ENCODE data around the gene ENOX1. TPM values are rescaled to one million over a fixed set of nuclear protein-coding genes. Genes with fewer than 3 reads are reported as not detected.

ENOX1 gene
- total RNA-seq, 1 experiment from 2014 or later: 1.5 TPM

- DNase-seq: no peak
- CTCF ChIA-PET: no interaction called here
- no TSS peak for BruUV-seq (replicated peaks)
Measured at GRCh38 chr13:43698009-43698408, 88.8 kb downstream of the ENOX1 start.

GRCh38 chr13:43697323-43697722 lies 89.4 kb downstream of the ENOX1 start:
- CTCF ChIA-PET: no interaction called here
- Mint-ChIP-seq H3K27me3 (ENCODE audit: unreplicated experiment) (no peaks in the 10 kb centered on the region), H3K9me3 (ENCODE audit: low read depth, unreplicated experiment) (no peaks in the 10 kb centered on the region), H3K27ac (ENCODE audit: unreplicated experiment) (no peak overlapping the region), H3K36me3 (ENCODE audit: insufficient read depth, unreplicated experiment) (peaks cover 5% of the 10 kb centered on the region), H3K4me1 (ENCODE audit: low read depth, unreplicated experiment) (no peaks in the 10 kb centered on the region), H3K4me3 (ENCODE audit: low read depth, unreplicated experiment) (no peak overlapping the region)
- intact Hi-C loops (cut with micrococcal nuclease; ENCODE audit: unreplicated experiment): no loop called here
- DNase-seq: no peak
- BruUV-seq (replicated peaks): no TSS peak
- TF ChIP-seq CTCF (IDR thresholded peaks at IDR 0.05; ENCODE audit: unreplicated experiment): no peak

More at GRCh38 chr13:43698009-43698408, 88.8 kb downstream of the ENOX1 start:
- Mint-ChIP-seq H3K36me3 (ENCODE audit: insufficient read depth, unreplicated experiment) (peaks cover 5% of the 10 kb centered on the region), H3K4me1 (ENCODE audit: low read depth, unreplicated experiment) (no peaks in the 10 kb centered on the region), H3K27ac (ENCODE audit: unreplicated experiment) (no peak overlapping the region), H3K27me3 (ENCODE audit: unreplicated experiment) (no peaks in the 10 kb centered on the region), H3K9me3 (ENCODE audit: low read depth, unreplicated experiment) (no peaks in the 10 kb centered on the region), H3K4me3 (ENCODE audit: low read depth, unreplicated experiment) (no peak overlapping the region)
- TF ChIP-seq CTCF (IDR thresholded peaks at IDR 0.05; ENCODE audit: unreplicated experiment): no peak
- intact Hi-C loops (cut with micrococcal nuclease; ENCODE audit: unreplicated experiment): no loop called here

- no TSS peak for BruUV-seq (replicated peaks)
- intact Hi-C loops (cut with micrococcal nuclease; ENCODE audit: unreplicated experiment): no loop called here
- no peaks in the 10 kb centered on the region for H3K9me3 Mint-ChIP-seq (ENCODE audit: low read depth, unreplicated experiment)
- H3K4me3 Mint-ChIP-seq (ENCODE audit: low read depth, unreplicated experiment): no peak overlapping the region
- no peaks in the 10 kb centered on the region for H3K4me1 Mint-ChIP-seq (ENCODE audit: low read depth, unreplicated experiment)
- H3K36me3 Mint-ChIP-seq (ENCODE audit: insufficient read depth, unreplicated experiment): peaks cover 5% of the 10 kb centered on the region
- no peak overlapping the region for H3K27ac Mint-ChIP-seq (ENCODE audit: unreplicated experiment)
- no peak for DNase-seq
- CTCF ChIA-PET: no interaction called here
- no peaks in the 10 kb centered on the region for H3K27me3 Mint-ChIP-seq (ENCODE audit: unreplicated experiment)
- TF ChIP-seq CTCF (IDR thresholded peaks at IDR 0.05; ENCODE audit: unreplicated experiment): no peak
Measured at GRCh38 chr13:43694146-43694664, 92.6 kb downstream of the ENOX1 start.

- H3K27me3 Mint-ChIP-seq (ENCODE audit: unreplicated experiment): no peaks in the 10 kb centered on the region
- H3K36me3 Mint-ChIP-seq (ENCODE audit: insufficient read depth, unreplicated experiment): peaks cover 5% of the 10 kb centered on the region
- no TSS peak for BruUV-seq (replicated peaks)
- TF ChIP-seq CTCF (IDR thresholded peaks at IDR 0.05; ENCODE audit: unreplicated experiment): no peak
- H3K4me3 Mint-ChIP-seq (ENCODE audit: low read depth, unreplicated experiment): no peak overlapping the region
- CTCF ChIA-PET: no interaction called here
- no peaks in the 10 kb centered on the region for H3K9me3 Mint-ChIP-seq (ENCODE audit: low read depth, unreplicated experiment)
- H3K4me1 Mint-ChIP-seq (ENCODE audit: low read depth, unreplicated experiment): no peaks in the 10 kb centered on the region
- H3K27ac Mint-ChIP-seq (ENCODE audit: unreplicated experiment): no peak overlapping the region
- no peak for DNase-seq
- intact Hi-C loops (cut with micrococcal nuclease; ENCODE audit: unreplicated experiment): no loop called here
Measured at GRCh38 chr13:43693639-43694038, 93.1 kb downstream of the ENOX1 start.
